WERI-Rb-1 (cell line): ENCODE measurements around the gene COG8.
A peak's percentile ranks its signal among the peaks of the same experiment; 100 is the strongest.

Experiments used
- DNase-seq: peaks from one replicate; pipeline ENCODE4 v3.0.0-alpha.2; 2020
- H3K27ac ChIP-seq: fragments of 250-450 bp; sonication (Bioruptor Pico); 2 replicates; pipeline ENCODE4 v1.5.1; 2020; ENCODE audit warnings: mild to moderate bottlenecking, moderate library complexity
- H3K27me3 ChIP-seq: fragments of 250-450 bp; sonication (Bioruptor Pico); 2 replicates; pipeline ENCODE4 v1.5.1; 2021; ENCODE audit warnings: mild to moderate bottlenecking, low read depth, moderate library complexity; ENCODE audit not compliant: insufficient read depth, severe bottlenecking
- H3K36me3 ChIP-seq: fragments of 250-450 bp; sonication (Bioruptor Pico); 2 replicates; pipeline ENCODE4 v1.5.1; 2020; ENCODE audit warnings: mild to moderate bottlenecking, moderate library complexity
- H3K4me3 ChIP-seq: 2 replicates; pipeline ENCODE4 v1.5.1; 2011; ENCODE audit warnings: low read depth, mild to moderate bottlenecking, control low read depth, low read length
- H3K9me3 ChIP-seq: fragments of 250-450 bp; sonication (Bioruptor Pico); 2 replicates; pipeline ENCODE4 v1.5.1; 2021; ENCODE audit warnings: mild to moderate bottlenecking, moderate library complexity; ENCODE audit not compliant: severe bottlenecking
- TF ChIP-seq, protein P1 (sequence below): IDR thresholded peaks from 2 replicates; pipeline ENCODE4 v1.5.1; 2011; ENCODE audit warnings: low read depth, mild to moderate bottlenecking, control low read depth, inconsistent platforms, low read length

Gene COG8

DNA sequence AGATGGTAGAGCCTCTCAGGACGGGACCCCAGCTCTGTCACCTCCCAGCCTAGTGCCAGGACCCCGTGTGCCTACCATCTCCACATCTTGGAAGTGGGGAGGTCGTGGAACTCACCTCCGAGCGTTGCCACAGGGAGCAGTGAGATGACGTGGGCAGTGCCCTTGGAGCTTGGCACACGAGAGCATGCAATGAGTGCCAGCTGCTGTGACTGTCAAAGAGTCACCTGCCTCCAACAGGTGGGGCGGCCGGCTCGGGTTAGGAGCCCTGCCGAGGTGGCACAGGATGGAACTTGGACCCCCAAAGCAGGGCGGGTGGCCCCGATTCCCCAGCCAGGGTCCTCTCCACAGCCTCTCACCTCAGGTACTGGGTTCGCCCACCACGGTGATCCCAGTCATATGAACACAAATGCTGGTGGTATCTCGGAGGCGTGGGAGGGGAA lies 22.7 kb downstream of the COG8 start:
- no peak for DNase-seq
- H3K36me3 ChIP-seq, result peaks cover 80% of the 10 kb centered on the region
- H3K27ac ChIP-seq, result no peak overlapping the region
- H3K9me3 ChIP-seq, result no peaks in the 10 kb centered on the region
- no peak overlapping the region for H3K4me3 ChIP-seq
- TF ChIP-seq, protein P1, sequence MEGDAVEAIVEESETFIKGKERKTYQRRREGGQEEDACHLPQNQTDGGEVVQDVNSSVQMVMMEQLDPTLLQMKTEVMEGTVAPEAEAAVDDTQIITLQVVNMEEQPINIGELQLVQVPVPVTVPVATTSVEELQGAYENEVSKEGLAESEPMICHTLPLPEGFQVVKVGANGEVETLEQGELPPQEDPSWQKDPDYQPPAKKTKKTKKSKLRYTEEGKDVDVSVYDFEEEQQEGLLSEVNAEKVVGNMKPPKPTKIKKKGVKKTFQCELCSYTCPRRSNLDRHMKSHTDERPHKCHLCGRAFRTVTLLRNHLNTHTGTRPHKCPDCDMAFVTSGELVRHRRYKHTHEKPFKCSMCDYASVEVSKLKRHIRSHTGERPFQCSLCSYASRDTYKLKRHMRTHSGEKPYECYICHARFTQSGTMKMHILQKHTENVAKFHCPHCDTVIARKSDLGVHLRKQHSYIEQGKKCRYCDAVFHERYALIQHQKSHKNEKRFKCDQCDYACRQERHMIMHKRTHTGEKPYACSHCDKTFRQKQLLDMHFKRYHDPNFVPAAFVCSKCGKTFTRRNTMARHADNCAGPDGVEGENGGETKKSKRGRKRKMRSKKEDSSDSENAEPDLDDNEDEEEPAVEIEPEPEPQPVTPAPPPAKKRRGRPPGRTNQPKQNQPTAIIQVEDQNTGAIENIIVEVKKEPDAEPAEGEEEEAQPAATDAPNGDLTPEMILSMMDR, result no peak
- no peaks in the 10 kb centered on the region for H3K27me3 ChIP-seq

DNA sequence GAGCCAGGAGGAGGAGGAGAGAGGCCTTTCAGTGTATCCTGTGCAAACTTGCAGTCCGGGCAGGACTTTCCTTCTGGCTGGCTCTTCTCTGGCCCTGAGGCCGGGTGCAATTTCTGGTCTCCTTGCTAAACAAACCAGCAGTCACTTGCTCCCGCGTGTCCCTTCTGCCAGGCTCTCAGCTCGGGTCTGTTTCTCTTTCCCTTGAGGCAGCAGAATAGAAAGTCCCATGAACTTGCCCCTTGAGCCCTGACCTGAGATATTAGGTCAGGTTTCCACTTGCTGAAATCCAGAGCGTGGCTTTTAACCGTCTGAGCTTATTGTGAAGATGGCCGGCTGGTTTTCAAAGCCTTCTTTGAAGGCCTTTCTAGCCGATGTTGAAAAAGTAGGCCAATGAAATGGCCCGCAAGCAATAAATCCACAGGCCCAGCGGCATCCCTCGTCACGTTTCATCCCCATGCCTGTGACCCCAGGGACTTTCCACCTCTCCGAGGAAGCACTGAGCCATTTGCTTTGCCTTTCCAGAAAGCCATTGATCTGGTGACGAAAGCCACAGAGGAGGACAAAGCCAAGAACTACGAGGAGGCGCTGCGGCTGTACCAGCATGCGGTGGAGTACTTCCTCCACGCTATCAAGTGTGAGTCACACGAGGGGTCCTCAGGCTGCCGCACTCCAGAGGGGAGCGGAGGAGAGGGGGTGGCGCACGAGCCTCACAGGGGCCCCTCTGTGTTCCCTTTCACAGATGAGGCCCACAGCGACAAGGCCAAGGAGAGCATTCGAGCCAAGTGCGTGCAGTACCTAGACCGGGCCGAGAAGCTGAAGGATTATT lies 23.7 kb downstream of the COG8 start:
- Histone ChIP-seq H3K27me3 (no peaks in the 10 kb centered on the region), H3K36me3 (peaks cover 72% of the 10 kb centered on the region), H3K27ac (no peak overlapping the region), H3K4me3 (no peak overlapping the region), H3K9me3 (no peaks in the 10 kb centered on the region)
- no peak for DNase-seq
- TF ChIP-seq, protein P1, result no peak

DNA sequence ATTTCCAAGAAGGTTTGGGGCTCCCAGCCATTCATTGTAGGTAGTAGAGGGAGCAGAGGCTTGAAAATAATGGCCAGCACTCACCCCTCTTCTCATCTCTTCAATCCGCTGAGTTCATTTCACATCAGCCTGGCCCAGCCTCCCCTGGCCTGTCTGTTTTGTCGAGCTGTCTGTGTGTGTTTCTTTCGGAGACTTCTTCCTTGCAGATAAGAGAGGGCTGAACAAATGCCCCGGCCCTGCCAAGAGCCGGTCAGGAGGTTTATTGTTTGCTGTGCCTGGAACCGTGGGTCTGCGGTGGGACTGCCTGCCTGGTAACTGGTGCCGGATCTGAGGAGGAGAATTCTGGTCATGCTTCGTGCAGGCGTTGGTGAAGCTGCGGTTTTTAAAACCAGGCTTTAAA lies 24.8 kb downstream of the COG8 start:
- Histone ChIP-seq H3K27ac (no peak overlapping the region), H3K36me3 (peaks cover 60% of the 10 kb centered on the region)
- TF ChIP-seq, protein P1, result no peak

DNA sequence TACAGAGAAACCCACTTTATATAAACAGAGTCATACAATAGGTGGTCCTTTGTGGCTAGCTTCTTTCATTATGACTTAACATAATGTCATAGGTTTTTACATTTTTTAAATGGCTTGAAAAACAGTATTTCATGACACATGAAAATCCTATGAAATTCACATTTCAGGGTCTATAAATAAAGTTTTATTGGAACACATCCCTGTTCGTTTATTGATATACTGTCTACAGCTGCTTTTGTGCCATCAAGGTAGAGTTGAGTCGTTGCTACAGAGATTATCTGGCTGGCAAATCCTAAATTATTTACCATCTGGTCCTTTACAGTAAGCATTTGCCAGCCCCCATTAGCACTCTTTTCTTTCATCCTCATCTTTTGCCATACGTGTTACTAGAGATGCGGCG lies 25.9 kb downstream of the COG8 start:
- TF ChIP-seq, protein P1, result no peak
- Histone ChIP-seq H3K36me3 (peaks cover 50% of the 10 kb centered on the region), H3K27ac (no peak overlapping the region)

More for the DNA sequence above, 24.8 kb downstream of the COG8 start:
- Histone ChIP-seq H3K27me3 (no peaks in the 10 kb centered on the region), H3K9me3 (no peaks in the 10 kb centered on the region), H3K4me3 (no peak overlapping the region)
- no peak for DNase-seq

DNA sequence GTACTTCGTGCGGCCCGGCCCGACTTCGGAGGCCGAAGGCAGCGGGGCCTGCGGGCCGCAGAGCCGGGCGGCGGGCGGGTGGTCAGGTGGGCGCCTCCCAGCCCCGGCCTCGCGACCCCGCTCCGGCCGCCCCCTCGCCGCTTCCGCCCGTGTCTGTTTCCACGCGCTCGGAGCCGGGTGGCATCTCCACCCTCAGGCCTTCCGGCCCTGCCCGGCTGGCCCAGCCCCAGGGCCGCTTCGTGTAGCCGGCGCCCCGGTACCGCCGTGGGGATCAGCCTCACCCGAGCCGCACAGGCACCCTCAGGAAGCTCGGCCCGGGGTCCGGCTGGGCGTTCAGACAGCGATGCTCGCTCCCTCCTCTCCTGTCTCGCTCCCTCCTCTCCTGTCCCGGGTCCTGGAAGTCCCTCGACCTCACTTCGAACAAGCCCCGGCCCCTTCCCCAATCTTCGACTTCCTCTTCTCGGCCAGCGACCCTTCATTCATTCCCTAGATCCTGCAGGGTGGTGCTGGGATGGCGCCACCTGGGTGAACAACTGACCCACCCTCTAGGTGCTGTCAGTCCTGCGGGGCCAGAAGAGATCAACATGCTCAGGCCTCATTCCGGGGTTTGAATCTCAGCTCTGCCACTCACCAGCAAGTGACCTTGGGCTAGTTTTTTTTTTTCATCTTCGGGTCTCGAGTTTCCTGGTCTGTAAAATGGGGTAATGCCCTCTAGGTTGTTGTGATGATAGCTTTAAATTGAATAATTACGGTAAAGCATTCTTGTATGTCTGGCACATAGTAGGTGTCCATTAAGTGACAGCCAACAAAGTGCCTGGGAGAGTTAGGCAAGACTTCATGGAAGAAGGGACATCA lies 27.6 kb downstream of the COG8 start:
- Histone ChIP-seq H3K9me3 (no peaks in the 10 kb centered on the region), H3K36me3 (peaks cover 35% of the 10 kb centered on the region), H3K27ac (peak overlapping the region; percentile 80), H3K27me3 (no peaks in the 10 kb centered on the region), H3K4me3 (peak overlapping the region; percentile 78)
- TF ChIP-seq, protein P1, result peak; percentile 27; the same call in 1 of the 2 replicates
- DNase-seq, result peak; percentile 68

More for the DNA sequence above, 25.9 kb downstream of the COG8 start:
- Histone ChIP-seq H3K9me3 (no peaks in the 10 kb centered on the region), H3K4me3 (no peak overlapping the region), H3K27me3 (no peaks in the 10 kb centered on the region)
- no peak for DNase-seq
